NB4 (cell line): ENCODE results near the gene S100A12.

ENCODE experiments used
- CTCF ChIP-seq: IDR thresholded peaks from one replicate; pipeline ENCODE4 v1.5.1; 2012; ENCODE audit warnings: low read depth, low read length
- POLR2A ChIP-seq: IDR thresholded peaks from 2 replicates; pipeline ENCODE4 v1.6.1; 2011; ENCODE audit warnings: mild to moderate bottlenecking; ENCODE audit not compliant: insufficient read length; ENCODE audit errors: extremely low read depth

- no peak for TF ChIP-seq POLR2A
- TF ChIP-seq CTCF: no peak
These were observed 5.3 kb downstream of the S100A12 start for GRCh38 chr1:153370146-153370545.
